ENCODE measurements around the gene FAF2.

- TF ChIP-seq, protein P1, sequence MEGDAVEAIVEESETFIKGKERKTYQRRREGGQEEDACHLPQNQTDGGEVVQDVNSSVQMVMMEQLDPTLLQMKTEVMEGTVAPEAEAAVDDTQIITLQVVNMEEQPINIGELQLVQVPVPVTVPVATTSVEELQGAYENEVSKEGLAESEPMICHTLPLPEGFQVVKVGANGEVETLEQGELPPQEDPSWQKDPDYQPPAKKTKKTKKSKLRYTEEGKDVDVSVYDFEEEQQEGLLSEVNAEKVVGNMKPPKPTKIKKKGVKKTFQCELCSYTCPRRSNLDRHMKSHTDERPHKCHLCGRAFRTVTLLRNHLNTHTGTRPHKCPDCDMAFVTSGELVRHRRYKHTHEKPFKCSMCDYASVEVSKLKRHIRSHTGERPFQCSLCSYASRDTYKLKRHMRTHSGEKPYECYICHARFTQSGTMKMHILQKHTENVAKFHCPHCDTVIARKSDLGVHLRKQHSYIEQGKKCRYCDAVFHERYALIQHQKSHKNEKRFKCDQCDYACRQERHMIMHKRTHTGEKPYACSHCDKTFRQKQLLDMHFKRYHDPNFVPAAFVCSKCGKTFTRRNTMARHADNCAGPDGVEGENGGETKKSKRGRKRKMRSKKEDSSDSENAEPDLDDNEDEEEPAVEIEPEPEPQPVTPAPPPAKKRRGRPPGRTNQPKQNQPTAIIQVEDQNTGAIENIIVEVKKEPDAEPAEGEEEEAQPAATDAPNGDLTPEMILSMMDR (IDR thresholded peaks at IDR 0.05) = no peak
- TF ChIP-seq EP300 (IDR thresholded peaks at IDR 0.05) = no peak
Measured at GRCh38 chr5:176525677-176526076, 77.5 kb downstream of the FAF2 start.
